Measurements from ENCODE around the gene CCDC102A.

Gene CCDC102A

DNA sequence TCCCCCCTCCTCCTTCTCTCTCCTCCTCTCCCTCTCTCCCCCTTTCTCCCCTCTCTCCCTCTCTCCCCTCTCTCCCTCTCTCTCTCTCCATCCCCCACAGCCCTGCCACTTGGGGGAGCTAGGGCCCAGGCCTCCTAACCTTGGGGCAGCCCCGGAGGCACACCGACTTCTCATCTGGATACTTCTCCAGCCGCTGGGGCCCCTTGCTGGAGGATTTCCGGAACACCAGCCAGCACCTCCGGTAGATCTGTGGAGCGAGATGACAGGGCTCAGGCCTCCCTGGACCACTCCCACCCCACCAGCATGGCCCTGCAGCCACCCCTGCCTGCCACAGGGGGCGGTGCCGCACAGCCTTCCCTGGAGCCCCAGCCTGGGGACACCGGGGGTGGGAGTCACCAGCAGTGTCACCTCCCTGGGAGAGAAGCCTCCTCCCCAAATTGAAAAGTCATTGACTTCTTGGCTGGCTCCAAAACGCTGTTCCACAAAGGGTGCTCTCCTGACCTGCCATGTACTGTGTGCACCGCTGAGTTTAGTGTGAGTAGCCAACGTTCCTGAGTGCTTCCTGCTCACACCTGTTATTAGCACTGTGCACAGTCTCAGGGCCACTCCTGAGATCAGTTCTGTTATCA, 60.5 kb downstream of the CCDC102A start (continued):
- TF ChIP-seq, protein P1, sequence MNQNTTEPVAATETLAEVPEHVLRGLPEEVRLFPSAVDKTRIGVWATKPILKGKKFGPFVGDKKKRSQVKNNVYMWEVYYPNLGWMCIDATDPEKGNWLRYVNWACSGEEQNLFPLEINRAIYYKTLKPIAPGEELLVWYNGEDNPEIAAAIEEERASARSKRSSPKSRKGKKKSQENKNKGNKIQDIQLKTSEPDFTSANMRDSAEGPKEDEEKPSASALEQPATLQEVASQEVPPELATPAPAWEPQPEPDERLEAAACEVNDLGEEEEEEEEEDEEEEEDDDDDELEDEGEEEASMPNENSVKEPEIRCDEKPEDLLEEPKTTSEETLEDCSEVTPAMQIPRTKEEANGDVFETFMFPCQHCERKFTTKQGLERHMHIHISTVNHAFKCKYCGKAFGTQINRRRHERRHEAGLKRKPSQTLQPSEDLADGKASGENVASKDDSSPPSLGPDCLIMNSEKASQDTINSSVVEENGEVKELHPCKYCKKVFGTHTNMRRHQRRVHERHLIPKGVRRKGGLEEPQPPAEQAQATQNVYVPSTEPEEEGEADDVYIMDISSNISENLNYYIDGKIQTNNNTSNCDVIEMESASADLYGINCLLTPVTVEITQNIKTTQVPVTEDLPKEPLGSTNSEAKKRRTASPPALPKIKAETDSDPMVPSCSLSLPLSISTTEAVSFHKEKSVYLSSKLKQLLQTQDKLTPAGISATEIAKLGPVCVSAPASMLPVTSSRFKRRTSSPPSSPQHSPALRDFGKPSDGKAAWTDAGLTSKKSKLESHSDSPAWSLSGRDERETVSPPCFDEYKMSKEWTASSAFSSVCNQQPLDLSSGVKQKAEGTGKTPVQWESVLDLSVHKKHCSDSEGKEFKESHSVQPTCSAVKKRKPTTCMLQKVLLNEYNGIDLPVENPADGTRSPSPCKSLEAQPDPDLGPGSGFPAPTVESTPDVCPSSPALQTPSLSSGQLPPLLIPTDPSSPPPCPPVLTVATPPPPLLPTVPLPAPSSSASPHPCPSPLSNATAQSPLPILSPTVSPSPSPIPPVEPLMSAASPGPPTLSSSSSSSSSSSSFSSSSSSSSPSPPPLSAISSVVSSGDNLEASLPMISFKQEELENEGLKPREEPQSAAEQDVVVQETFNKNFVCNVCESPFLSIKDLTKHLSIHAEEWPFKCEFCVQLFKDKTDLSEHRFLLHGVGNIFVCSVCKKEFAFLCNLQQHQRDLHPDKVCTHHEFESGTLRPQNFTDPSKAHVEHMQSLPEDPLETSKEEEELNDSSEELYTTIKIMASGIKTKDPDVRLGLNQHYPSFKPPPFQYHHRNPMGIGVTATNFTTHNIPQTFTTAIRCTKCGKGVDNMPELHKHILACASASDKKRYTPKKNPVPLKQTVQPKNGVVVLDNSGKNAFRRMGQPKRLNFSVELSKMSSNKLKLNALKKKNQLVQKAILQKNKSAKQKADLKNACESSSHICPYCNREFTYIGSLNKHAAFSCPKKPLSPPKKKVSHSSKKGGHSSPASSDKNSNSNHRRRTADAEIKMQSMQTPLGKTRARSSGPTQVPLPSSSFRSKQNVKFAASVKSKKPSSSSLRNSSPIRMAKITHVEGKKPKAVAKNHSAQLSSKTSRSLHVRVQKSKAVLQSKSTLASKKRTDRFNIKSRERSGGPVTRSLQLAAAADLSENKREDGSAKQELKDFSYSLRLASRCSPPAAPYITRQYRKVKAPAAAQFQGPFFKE (tag by site-specific recombination; IDR thresholded peaks at IDR 0.05; ENCODE audit: borderline replicate concordance), result no peak
- TF ChIP-seq ZNF785 (tag by site-specific recombination; IDR thresholded peaks at IDR 0.05) (no peak), ZNF624 (tag by site-specific recombination; IDR thresholded peaks at IDR 0.05) (no peak), IKZF3 (tag by site-specific recombination; IDR thresholded peaks at IDR 0.05) (no peak), ZNF664 (tag by site-specific recombination; IDR thresholded peaks at IDR 0.05) (no peak), ZBTB21 (tag by site-specific recombination; IDR thresholded peaks at IDR 0.05) (no peak), ZNF266 (tag by site-specific recombination; IDR thresholded peaks at IDR 0.05; ENCODE audit: low read depth) (no peak), ZNF10 (tag by site-specific recombination; IDR thresholded peaks at IDR 0.05) (no peak), ZNF510 (tag by site-specific recombination; IDR thresholded peaks at IDR 0.05; ENCODE audit: insufficient replicate concordance) (no peak), ZNF623 (tag by site-specific recombination; IDR thresholded peaks at IDR 0.05) (no peak), ZNF843 (tag by site-specific recombination; IDR thresholded peaks at IDR 0.05) (no peak), ZNF48 (tag by site-specific recombination; IDR thresholded peaks at IDR 0.05) (no peak), SP3 (tag by site-specific recombination; IDR thresholded peaks at IDR 0.05) (no peak), ZNF560 (tag by site-specific recombination; IDR thresholded peaks at IDR 0.05; ENCODE audit: borderline replicate concordance) (no peak), OVOL3 (tag by site-specific recombination; IDR thresholded peaks at IDR 0.05) (no peak), ZNF121 (tag by site-specific recombination; IDR thresholded peaks at IDR 0.05) (no peak), MZF1 (tag by site-specific recombination; IDR thresholded peaks at IDR 0.05; ENCODE audit: borderline replicate concordance) (no peak), ZSCAN16 (tag by site-specific recombination; IDR thresholded peaks at IDR 0.05) (no peak), RBAK (tag by site-specific recombination; IDR thresholded peaks at IDR 0.05) (no peak), GFI1B (tag by site-specific recombination; IDR thresholded peaks at IDR 0.05) (no peak), KLF9 (tag by site-specific recombination; IDR thresholded peaks at IDR 0.05; ENCODE audit: low read depth) (peak; percentile 76)
- TF ChIP-seq, protein P2, sequence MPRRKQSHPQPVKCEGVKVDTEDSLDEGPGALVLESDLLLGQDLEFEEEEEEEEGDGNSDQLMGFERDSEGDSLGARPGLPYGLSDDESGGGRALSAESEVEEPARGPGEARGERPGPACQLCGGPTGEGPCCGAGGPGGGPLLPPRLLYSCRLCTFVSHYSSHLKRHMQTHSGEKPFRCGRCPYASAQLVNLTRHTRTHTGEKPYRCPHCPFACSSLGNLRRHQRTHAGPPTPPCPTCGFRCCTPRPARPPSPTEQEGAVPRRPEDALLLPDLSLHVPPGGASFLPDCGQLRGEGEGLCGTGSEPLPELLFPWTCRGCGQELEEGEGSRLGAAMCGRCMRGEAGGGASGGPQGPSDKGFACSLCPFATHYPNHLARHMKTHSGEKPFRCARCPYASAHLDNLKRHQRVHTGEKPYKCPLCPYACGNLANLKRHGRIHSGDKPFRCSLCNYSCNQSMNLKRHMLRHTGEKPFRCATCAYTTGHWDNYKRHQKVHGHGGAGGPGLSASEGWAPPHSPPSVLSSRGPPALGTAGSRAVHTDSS (tag by site-specific recombination; IDR thresholded peaks at IDR 0.05), result no peak
- TF ChIP-seq, protein P3, sequence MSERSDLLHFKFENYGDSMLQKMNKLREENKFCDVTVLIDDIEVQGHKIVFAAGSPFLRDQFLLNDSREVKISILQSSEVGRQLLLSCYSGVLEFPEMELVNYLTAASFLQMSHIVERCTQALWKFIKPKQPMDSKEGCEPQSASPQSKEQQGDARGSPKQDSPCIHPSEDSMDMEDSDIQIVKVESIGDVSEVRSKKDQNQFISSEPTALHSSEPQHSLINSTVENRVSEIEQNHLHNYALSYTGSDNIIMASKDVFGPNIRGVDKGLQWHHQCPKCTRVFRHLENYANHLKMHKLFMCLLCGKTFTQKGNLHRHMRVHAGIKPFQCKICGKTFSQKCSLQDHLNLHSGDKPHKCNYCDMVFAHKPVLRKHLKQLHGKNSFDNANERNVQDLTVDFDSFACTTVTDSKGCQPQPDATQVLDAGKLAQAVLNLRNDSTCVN (tag by site-specific recombination; optimal IDR thresholded peaks at IDR 0.05), result no peak
- TF ChIP-seq, protein P4, sequence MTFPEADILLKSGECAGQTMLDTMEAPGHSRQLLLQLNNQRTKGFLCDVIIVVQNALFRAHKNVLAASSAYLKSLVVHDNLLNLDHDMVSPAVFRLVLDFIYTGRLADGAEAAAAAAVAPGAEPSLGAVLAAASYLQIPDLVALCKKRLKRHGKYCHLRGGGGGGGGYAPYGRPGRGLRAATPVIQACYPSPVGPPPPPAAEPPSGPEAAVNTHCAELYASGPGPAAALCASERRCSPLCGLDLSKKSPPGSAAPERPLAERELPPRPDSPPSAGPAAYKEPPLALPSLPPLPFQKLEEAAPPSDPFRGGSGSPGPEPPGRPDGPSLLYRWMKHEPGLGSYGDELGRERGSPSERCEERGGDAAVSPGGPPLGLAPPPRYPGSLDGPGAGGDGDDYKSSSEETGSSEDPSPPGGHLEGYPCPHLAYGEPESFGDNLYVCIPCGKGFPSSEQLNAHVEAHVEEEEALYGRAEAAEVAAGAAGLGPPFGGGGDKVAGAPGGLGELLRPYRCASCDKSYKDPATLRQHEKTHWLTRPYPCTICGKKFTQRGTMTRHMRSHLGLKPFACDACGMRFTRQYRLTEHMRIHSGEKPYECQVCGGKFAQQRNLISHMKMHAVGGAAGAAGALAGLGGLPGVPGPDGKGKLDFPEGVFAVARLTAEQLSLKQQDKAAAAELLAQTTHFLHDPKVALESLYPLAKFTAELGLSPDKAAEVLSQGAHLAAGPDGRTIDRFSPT (tag by site-specific recombination; IDR thresholded peaks at IDR 0.05), result no peak
- TF ChIP-seq, protein P5, sequence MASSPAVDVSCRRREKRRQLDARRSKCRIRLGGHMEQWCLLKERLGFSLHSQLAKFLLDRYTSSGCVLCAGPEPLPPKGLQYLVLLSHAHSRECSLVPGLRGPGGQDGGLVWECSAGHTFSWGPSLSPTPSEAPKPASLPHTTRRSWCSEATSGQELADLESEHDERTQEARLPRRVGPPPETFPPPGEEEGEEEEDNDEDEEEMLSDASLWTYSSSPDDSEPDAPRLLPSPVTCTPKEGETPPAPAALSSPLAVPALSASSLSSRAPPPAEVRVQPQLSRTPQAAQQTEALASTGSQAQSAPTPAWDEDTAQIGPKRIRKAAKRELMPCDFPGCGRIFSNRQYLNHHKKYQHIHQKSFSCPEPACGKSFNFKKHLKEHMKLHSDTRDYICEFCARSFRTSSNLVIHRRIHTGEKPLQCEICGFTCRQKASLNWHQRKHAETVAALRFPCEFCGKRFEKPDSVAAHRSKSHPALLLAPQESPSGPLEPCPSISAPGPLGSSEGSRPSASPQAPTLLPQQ (tag by site-specific recombination; IDR thresholded peaks at IDR 0.05), result no peak

Data from HEK293 (cell line).